Stomach (tissue), 9 donors: ENCODE data around the gene MRPL45. TPM values are rescaled to one million over a fixed set of nuclear protein-coding genes. Genes with fewer than 3 reads are reported as not detected.

ENCODE experiments used
- DNase-seq, 2 donors: peaks; one replicate each; pipeline versions ENCODE4 v3.0.0 to v3.0.0-alpha.2; 2013 to 2019
- H3K27ac ChIP-seq, 5 donors: fragments of 200-600 bp in 4 of 5; sonication (generic) in 4 of 5; one replicate each; pipeline ENCODE4 v1.5.1; 2013 to 2019; ENCODE audit warnings: mild to moderate bottlenecking in 1 of 5, moderate library complexity in 1 of 5
- H3K27me3 ChIP-seq, 3 donors: fragments of 200-600 bp; sonication (generic); one replicate each; pipeline ENCODE4 v1.5.1; 2017 to 2019; ENCODE audit warnings: mixed run types in 1 of 3
- H3K36me3 ChIP-seq, 4 donors: fragments of 200-600 bp; sonication (generic); 1 replicate in 3 of 4; 2 replicates in 1 of 4; pipeline ENCODE4 v1.5.1; 2016 to 2019
- H3K4me1 ChIP-seq, 4 donors: fragments of 200-600 bp; sonication (generic); one replicate each; pipeline ENCODE4 v1.5.1; 2016 to 2019
- H3K4me3 ChIP-seq, 4 donors: fragments of 200-600 bp; sonication (generic) in 3 of 4; one replicate each; pipeline ENCODE4 v1.5.1; 2016 to 2019; ENCODE audit warnings: mild to moderate bottlenecking in 1 of 4
- H3K9me3 ChIP-seq, 4 donors: fragments of 200-600 bp; sonication (generic); one replicate each; pipeline ENCODE4 v1.5.1; 2016 to 2019
- EP300 ChIP-seq: sonication (generic); formaldehyde crosslinking; IDR thresholded peaks from one replicate; pipeline ENCODE4 v1.6.1; 2017; ENCODE audit warnings: antibody characterized with exemption
- POLR2A ChIP-seq, 4 donors: fragments of 450-650 bp; IDR thresholded peaks; one replicate each; pipeline ENCODE4 v1.6.1; 2016; ENCODE audit warnings: antibody characterized with exemption in 4 of 4, control low read depth in 2 of 4, mild to moderate bottlenecking in 1 of 4, moderate library complexity in 1 of 4
- POLR2AphosphoS5 ChIP-seq, 3 donors: sonication (generic); formaldehyde crosslinking; IDR thresholded peaks; one replicate each; pipeline ENCODE4 v1.6.1; 2016; ENCODE audit warnings: antibody characterized with exemption in 3 of 3
- WGBS, 5 donors: extraction: QIAGEN DNeasy Blood & Tissue Kit in 3 of 5; methylation state at CpG; one replicate each; pipeline versions ENCODE4 v1.1.5 to v1.1.7; 2013 to 2018; 5-methylcytosine and 5-hydroxymethylcytosine counted together
- intact Hi-C: fragments of 100-400 bp; cut with DNase I; formaldehyde crosslinking; loops from one replicate; pipeline ENCODE4 v1.15.1; 2023; ENCODE audit warnings: low total_unique reads
- polyA plus RNA-seq, 3 donors: library from polyadenylated mRNA; stranded (reverse); fragments of 200-250 nt; gene quantifications; one replicate each; pipeline ENCODE4 v1.2.3, GENCODE V29; 2013
- total RNA-seq, 5 donors: library from RNA; depleted of rRNA; stranded (reverse); fragments of >200 nt; gene quantifications; one replicate each; pipeline versions ENCODE4 v1.1.0 to v1.2.3, GENCODE V29; 2014 to 2016
- TF ChIP-seq, protein P1 (sequence below), 7 experiments: fragments of 450-650 bp in 4 of 7; fragments of 200-600 bp in 3 of 7; sonication (generic) in 3 of 7; IDR thresholded peaks; one replicate each; pipeline ENCODE4 v1.5.1; 2016 to 2019; ENCODE audit warnings: antibody characterized with exemption in 7 of 7, control low read depth in 2 of 7, mild to moderate bottlenecking in 1 of 7
- donor health status: healthy with polysubstance abuse.
- donor health status: Bipolar disorder and iron deficiency.
- donor health status: healthy.

The MRPL45 gene
- total and polyA plus RNA-seq, 8 donors = 5.4 to 49.2 (median 22.8) TPM

DNA sequence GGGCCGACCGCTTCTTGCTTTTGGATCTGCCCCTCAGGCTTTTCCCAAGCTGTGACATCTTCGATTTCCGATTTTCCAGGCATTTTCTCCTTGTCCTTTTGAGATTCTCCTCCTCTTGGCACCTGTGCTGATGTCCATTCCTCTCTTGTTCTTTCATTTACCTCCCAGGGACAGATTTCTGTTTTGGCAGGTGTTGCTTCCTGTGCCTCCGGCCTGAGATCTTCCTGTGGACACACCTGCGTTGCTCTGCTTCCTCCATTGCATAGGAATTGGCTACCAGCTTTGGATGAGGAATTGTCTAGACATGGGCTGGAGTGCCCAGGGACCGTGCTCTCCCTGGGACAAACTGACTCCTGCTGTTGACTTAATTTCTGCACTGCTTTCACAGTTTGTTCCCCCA is 31.7 kb downstream of the MRPL45 start:
- Histone ChIP-seq H3K9me3 (no peaks in the 10 kb centered on the region), H3K4me1 (peaks cover 10 to 38% (median 18%) of the 10 kb centered on the region in 4 donors), H3K27me3 (peaks cover 0 to 38% (median 0%) of the 10 kb centered on the region in 3 donors), H3K36me3 (peaks cover 0 to 4% (median 2%) of the 10 kb centered on the region in 4 donors), H3K4me3 (no peak overlapping the region), H3K27ac (no peak overlapping the region)
- intact Hi-C loops = no loop called here
- WGBS, 5 donors = 73 to 81% (median 79%) methylated on average over 7 of the region's 7 CpGs
- TF ChIP-seq EP300 (no peak), POLR2A (IDR thresholded peaks at IDR 0.05) (no peak)
- TF ChIP-seq, protein P1, sequence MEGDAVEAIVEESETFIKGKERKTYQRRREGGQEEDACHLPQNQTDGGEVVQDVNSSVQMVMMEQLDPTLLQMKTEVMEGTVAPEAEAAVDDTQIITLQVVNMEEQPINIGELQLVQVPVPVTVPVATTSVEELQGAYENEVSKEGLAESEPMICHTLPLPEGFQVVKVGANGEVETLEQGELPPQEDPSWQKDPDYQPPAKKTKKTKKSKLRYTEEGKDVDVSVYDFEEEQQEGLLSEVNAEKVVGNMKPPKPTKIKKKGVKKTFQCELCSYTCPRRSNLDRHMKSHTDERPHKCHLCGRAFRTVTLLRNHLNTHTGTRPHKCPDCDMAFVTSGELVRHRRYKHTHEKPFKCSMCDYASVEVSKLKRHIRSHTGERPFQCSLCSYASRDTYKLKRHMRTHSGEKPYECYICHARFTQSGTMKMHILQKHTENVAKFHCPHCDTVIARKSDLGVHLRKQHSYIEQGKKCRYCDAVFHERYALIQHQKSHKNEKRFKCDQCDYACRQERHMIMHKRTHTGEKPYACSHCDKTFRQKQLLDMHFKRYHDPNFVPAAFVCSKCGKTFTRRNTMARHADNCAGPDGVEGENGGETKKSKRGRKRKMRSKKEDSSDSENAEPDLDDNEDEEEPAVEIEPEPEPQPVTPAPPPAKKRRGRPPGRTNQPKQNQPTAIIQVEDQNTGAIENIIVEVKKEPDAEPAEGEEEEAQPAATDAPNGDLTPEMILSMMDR (IDR thresholded peaks at IDR 0.05) = no peak
- DNase-seq = peak in 1 of 2 donors; percentile 0

- DNase-seq = no peak
- no peak overlapping the region for H3K4me3 ChIP-seq
- TF ChIP-seq, protein P1 (IDR thresholded peaks at IDR 0.05) = no peak
- TF ChIP-seq POLR2AphosphoS5 (IDR thresholded peaks at IDR 0.05) (no peak), POLR2A (IDR thresholded peaks at IDR 0.05) (no peak), EP300 (no peak)
- H3K27me3 ChIP-seq = peaks cover 0 to 44% (median 0%) of the 10 kb centered on the region in 3 donors
- H3K36me3 ChIP-seq = no peaks in the 10 kb centered on the region
- 87 to 93% (median 89%) methylated on average over 7 of the region's 7 CpGs for WGBS, 5 donors
- H3K27ac ChIP-seq = no peak overlapping the region
- H3K9me3 ChIP-seq = no peaks in the 10 kb centered on the region
- intact Hi-C loops = no loop called here
- H3K4me1 ChIP-seq = peaks cover 8 to 31% (median 14%) of the 10 kb centered on the region in 4 donors
These were observed 32.3 kb downstream of the MRPL45 start for GRCh38 chr17:38329284-38329683.

GRCh38 chr17:38329808-38330730 is 33.1 kb downstream of the MRPL45 start:
- intact Hi-C loops = no loop called here
- WGBS, 5 donors = 92 to 93% (median 93%) methylated on average over 22 to 25 of the region's 25 CpGs
- H3K4me3 ChIP-seq = no peak overlapping the region

DNA sequence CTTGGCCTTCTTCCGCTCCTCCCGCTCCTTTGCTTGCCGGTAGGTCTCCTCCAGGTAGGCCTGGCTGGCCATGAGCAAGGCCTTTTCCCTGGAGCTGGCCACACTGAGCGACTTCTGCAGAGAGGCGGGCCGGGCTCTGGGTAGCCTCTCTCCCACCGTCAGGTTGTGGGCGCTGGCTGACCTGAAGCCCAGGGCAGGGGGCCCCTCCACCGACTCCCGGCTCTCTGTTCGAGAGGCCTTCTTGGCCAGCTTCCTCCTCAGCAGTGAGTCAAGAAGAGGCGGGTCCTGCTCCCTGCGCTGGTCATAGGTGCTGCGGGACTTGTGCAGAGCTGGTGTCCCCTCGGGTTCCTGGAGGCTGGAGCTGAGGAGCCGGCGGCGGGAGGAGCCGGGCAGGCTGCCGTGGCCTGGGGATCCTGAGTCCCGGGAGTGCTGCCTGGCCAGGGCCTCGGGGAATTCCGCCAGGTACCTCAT is 34.0 kb downstream of the MRPL45 start:
- Histone ChIP-seq H3K9me3 (no peaks in the 10 kb centered on the region), H3K4me1 (peaks cover 0 to 17% (median 1%) of the 10 kb centered on the region in 4 donors), H3K36me3 (no peaks in the 10 kb centered on the region), H3K4me3 (no peak overlapping the region), H3K27ac (no peak overlapping the region), H3K27me3 (peaks cover 0 to 53% (median 0%) of the 10 kb centered on the region in 3 donors)
- intact Hi-C loops = no loop called here
- DNase-seq = peak in 1 of 2 donors; percentile 51
- WGBS, 5 donors = 50 to 73% (median 56%) methylated on average over 16 to 23 of the region's 23 CpGs
- TF ChIP-seq POLR2A (IDR thresholded peaks at IDR 0.05) = no peak
- TF ChIP-seq, protein P1 (IDR thresholded peaks at IDR 0.05) = no peak
- no peak for TF ChIP-seq EP300
- TF ChIP-seq POLR2AphosphoS5 (IDR thresholded peaks at IDR 0.05) = no peak

More at GRCh38 chr17:38329808-38330730, 33.1 kb downstream of the MRPL45 start:
- no peaks in the 10 kb centered on the region for H3K9me3 ChIP-seq
- no peak for TF ChIP-seq POLR2AphosphoS5 (IDR thresholded peaks at IDR 0.05)
- no peak for TF ChIP-seq POLR2A (IDR thresholded peaks at IDR 0.05)
- TF ChIP-seq, protein P1 (IDR thresholded peaks at IDR 0.05) = no peak
- no peak for TF ChIP-seq EP300
- H3K27me3 ChIP-seq = peaks cover 0 to 52% (median 0%) of the 10 kb centered on the region in 3 donors
- peak in 1 of 2 donors; percentile 1 for DNase-seq
- H3K4me1 ChIP-seq = peaks cover 0 to 23% (median 7%) of the 10 kb centered on the region in 4 donors
- H3K36me3 ChIP-seq = no peaks in the 10 kb centered on the region
- H3K27ac ChIP-seq = no peak overlapping the region
